PC-3 (cell line): ENCODE measurements around the gene CROCC2.

Experiments used
- EZH2phosphoT487 ChIP-seq: fragments of 300-600 bp; sonication (generic); IDR thresholded peaks from 2 replicates; pipeline ENCODE4 v1.6.1; 2018; ENCODE audit warnings: mild to moderate bottlenecking, antibody characterized with exemption, low read length, borderline replicate concordance
- TF ChIP-seq, protein P1 (sequence below): fragments of 300-600 bp; sonication (generic); conservative IDR thresholded peaks from 2 replicates; pipeline ENCODE4 v1.5.1; 2017; ENCODE audit warnings: antibody characterized with exemption, low read depth, mild to moderate bottlenecking, low read length

DNA sequence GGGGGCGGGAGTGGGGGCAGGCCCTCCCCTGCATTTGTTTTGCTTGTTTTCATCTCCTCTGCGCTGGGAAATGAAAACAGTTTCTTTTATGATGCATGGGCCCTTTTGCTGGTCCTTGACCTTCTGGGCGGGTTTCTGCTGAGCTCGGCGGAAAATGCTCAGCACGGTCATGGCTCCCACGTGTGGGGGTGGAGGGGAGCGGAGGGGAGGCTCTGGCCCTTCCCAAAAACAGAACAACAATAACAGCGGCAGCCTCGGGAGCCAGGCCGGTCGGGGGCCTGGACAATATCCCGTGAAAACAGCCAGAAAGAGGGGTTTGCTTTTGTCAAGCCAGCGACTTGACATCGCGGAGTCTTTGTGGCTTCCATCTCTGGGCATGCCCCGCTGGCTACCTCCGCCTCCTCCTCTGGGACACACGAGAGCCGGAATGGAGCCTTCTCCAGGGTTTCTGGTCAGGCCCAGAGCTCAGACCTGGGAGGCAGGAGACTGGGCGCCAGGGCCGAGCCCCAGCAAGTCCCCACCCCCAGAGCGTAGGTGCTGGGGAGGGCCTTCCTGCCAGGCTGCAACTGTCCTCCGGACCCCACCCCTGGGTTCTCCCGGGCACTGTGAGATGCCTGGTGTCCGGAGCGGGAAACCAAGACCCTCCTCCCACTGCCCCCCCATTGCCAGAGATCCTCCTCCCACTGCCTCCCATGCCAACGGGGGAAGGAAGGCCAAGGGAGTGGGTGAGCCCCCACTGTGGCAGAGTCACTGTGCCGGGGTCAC, 56.3 kb downstream of the CROCC2 start:
- TF ChIP-seq, protein P1, sequence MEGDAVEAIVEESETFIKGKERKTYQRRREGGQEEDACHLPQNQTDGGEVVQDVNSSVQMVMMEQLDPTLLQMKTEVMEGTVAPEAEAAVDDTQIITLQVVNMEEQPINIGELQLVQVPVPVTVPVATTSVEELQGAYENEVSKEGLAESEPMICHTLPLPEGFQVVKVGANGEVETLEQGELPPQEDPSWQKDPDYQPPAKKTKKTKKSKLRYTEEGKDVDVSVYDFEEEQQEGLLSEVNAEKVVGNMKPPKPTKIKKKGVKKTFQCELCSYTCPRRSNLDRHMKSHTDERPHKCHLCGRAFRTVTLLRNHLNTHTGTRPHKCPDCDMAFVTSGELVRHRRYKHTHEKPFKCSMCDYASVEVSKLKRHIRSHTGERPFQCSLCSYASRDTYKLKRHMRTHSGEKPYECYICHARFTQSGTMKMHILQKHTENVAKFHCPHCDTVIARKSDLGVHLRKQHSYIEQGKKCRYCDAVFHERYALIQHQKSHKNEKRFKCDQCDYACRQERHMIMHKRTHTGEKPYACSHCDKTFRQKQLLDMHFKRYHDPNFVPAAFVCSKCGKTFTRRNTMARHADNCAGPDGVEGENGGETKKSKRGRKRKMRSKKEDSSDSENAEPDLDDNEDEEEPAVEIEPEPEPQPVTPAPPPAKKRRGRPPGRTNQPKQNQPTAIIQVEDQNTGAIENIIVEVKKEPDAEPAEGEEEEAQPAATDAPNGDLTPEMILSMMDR = no peak
- no peak for TF ChIP-seq EZH2phosphoT487
